ENCODE results near the gene SCNM1.

Gene SCNM1

DNA sequence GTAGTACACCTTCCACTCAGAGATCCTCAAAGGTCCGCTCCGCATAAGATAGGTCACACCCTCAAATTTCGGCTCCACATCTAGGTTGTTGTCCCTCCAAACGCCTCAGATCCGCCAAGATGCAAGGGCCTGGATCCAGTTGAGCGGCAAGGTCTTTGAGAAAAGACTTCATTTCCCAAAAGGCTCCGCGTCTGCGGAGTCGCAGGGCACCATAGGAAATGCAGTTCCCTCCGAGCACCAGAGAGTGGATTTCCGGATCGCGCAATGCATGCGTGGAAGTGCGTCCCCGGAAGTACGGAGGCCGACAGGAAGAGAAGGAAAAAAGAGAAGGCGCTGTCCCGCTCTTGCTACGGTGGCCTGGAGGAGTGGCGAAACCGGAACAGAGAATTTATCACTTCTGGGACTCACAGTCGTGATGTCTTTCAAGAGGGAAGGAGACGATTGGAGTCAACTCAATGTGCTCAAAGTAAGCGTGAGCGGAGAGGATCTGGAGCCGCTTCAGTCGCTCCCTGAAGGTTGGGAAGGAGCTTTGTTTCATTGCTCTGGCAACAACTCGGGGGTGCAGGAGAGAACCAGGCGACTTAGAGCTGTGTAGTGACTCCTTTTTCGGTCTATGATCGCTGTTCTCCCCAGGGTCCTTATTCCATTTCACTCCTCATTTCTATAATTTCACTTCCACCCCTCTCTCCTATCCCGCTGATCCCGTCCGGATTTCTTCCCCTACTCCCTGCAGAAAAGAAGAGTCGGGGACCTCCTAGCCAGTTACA, at the start of gene SCNM1, which contains the start of gene LYSMD1:
Gene SCNM1, plus strand, starts transcription at position 407 of the 767 bp plus-strand sequence. Its CDS starts 9 bp downstream, at position 416.
Gene LYSMD1, minus strand, starts transcription at position 165 of the 767 bp plus-strand sequence. CDS start 644 bp downstream, outside the sequence.
- peaks cover 53% of the 10 kb centered on the region for H3K36me3 Mint-ChIP-seq
- peaks cover 4% of the 10 kb centered on the region for H3K27me3 Mint-ChIP-seq
- DNase-seq = peak; percentile 98
- CTCF ChIA-PET = interaction anchor here (0.8 to 1.8 kb wide), 5 partner anchors 9 to 141 kb away, joined by 3 to 4 read pairs (median 4); partner anchors contain the start of genes TMOD4 and TNFAIP8L2
- peaks cover 61% of the 10 kb centered on the region for H3K4me1 Mint-ChIP-seq
- no peaks in the 10 kb centered on the region for H3K9me3 Mint-ChIP-seq
- peak within 1 kb of the TSS; percentile 93 for H3K27ac Mint-ChIP-seq
- peak within 1 kb of the TSS; percentile 86 for H3K4me3 Mint-ChIP-seq

DNA sequence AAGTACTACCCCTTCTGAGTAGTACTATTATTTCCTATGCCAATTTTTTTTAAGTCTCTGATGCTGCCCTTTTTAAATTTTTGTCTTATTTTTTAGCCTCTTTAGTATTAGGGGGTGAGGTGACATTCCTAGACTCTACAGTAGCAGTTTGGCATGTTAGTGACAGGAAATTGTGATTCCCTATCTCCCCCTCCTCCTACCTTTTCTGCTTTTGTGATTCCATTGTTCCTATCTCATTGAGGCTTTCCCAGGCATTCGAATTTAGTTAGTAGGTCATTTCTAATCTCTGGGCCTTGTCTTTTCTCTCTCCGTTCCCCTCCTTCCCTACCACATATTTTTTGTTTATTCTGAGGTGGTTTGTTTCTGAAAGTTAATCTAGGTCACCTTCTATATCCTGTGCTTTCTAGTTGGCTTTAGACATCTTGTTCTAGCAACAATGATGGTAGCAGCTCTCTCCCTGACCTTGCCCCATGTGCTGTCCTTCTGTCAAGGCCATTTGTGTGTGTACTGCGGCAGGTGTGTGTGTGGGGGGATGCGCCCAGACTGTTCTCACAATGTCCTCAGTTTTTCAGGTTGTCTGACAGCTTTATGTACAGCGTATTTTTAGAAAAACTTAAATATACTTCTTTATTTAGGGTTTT, 41.1 kb upstream of the SCNM1 start:
- CTCF ChIA-PET = no interaction called here
- Mint-ChIP-seq H3K36me3 (peaks cover 18% of the 10 kb centered on the region), H3K9me3 (no peaks in the 10 kb centered on the region), H3K27ac (no peak overlapping the region), H3K4me3 (no peak overlapping the region), H3K4me1 (no peaks in the 10 kb centered on the region), H3K27me3 (no peaks in the 10 kb centered on the region)
- no peak for DNase-seq

- Mint-ChIP-seq H3K4me3 (no peak overlapping the region), H3K27ac (no peak overlapping the region), H3K27me3 (peaks cover 26% of the 10 kb centered on the region), H3K9me3 (no peaks in the 10 kb centered on the region), H3K36me3 (peaks cover 6% of the 10 kb centered on the region), H3K4me1 (peaks cover 17% of the 10 kb centered on the region)
- CTCF ChIA-PET = interaction anchor here (1.2 to 1.7 kb wide), 2 partner anchors 29 to 104 kb away, joined by 3 to 4 read pairs; no protein-coding TSS in a partner anchor
- no peak for DNase-seq
These were observed 37.1 kb upstream of the SCNM1 start for GRCh38 chr1:151128800-151129199.

DNA sequence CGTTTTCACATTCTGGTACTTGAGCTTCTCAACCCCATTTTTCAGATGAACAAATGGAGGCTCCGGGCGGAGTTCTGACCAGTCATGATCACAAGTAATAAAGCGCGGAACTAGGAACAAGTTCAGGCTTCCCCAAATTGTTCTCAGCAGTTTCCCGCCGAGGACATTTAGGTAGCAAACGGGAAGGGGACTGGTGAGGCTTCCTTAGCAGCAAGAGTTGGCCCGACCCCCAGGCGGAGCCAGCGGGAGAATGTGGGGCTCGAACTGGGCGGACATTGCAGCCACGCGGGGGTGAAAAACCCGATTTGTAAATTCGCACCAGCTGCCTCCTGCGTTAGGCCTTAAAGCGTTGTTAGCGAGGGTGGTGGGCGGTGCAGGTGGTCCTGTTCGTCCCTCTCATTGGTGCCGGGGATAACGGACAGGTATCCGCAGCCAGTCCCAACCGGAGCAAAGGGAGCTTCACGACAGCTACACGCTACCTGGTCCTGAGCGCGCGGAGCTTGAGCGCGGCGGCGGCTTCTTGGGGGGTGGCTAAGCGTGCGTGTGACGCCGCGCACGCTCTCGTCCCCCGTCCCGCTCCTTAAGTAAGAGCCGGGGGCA, 34.9 kb upstream of the SCNM1 start:
- peak; percentile 90 for DNase-seq
- H3K27me3 Mint-ChIP-seq = peaks cover 39% of the 10 kb centered on the region
- no peaks in the 10 kb centered on the region for H3K9me3 Mint-ChIP-seq
- CTCF ChIA-PET = interaction anchor here (0.9 to 1.0 kb wide), 2 partner anchors 24 to 31 kb away, joined by 3 to 6 read pairs; no protein-coding TSS in a partner anchor
- H3K4me3 Mint-ChIP-seq = peak overlapping the region; percentile 59
- H3K36me3 Mint-ChIP-seq = no peaks in the 10 kb centered on the region
- peaks cover 20% of the 10 kb centered on the region for H3K4me1 Mint-ChIP-seq
- peak overlapping the region; percentile 58 for H3K27ac Mint-ChIP-seq

GRCh38 chr1:151131701-151132334, 34.1 kb upstream of the SCNM1 start:
- DNase-seq = no peak
- Mint-ChIP-seq H3K9me3 (no peaks in the 10 kb centered on the region), H3K4me3 (peak overlapping the region; percentile 59), H3K27ac (peak overlapping the region; percentile 58), H3K4me1 (peaks cover 23% of the 10 kb centered on the region), H3K36me3 (no peaks in the 10 kb centered on the region), H3K27me3 (peaks cover 39% of the 10 kb centered on the region)
- CTCF ChIA-PET = interaction anchor here (0.9 to 1.0 kb wide), 2 partner anchors 23 to 32 kb away, joined by 3 to 6 read pairs; no protein-coding TSS in a partner anchor

- Mint-ChIP-seq H3K4me3 (no peak overlapping the region), H3K27me3 (peaks cover 39% of the 10 kb centered on the region), H3K9me3 (no peaks in the 10 kb centered on the region), H3K4me1 (peaks cover 23% of the 10 kb centered on the region), H3K36me3 (no peaks in the 10 kb centered on the region), H3K27ac (no peak overlapping the region)
- CTCF ChIA-PET = no interaction called here
- no peak for DNase-seq
These were observed 33.5 kb upstream of the SCNM1 start for GRCh38 chr1:151132335-151133017.

DNA sequence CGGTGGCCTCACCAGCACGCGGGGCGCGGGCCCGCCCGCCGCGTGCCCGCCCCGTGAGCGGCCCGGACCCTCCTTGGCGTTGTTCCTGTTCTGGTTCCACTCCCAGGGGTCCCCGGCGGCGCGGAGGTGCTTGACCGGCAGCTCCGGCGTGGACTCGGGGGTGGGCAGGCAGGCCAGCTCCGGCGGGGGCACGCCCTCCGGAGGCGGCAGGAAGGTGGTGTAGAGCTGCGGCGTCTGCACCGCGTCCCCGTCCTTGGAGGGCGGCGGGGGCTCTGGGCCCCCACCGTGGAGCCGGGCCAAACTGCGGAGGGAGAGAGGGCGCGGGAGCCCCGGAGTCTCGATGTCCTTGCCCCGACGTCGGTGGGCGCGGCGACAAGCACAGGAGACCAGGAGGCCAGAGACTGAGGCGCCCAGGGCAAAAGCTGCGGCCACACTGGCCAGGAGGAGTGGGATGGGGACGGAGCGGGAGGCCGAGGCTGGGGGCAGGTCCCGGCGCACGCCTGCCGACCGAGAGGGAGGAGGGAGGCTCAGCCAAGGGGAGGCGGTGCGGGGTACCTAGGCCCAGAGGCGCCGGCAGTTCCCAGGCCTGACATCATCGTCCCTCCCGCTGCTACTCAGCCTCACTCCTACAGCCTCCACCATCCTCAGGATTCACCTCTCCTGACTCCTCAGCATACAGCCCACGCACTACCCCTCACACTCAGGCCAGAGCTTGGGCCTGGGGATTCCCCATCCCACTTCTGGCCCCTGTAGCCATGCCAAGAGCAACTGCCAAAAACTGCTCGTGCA, 32.7 kb upstream of the SCNM1 start:
- peaks cover 43% of the 10 kb centered on the region for H3K27me3 Mint-ChIP-seq
- H3K36me3 Mint-ChIP-seq = no peaks in the 10 kb centered on the region
- H3K4me3 Mint-ChIP-seq = no peak overlapping the region
- H3K9me3 Mint-ChIP-seq = no peaks in the 10 kb centered on the region
- no peak overlapping the region for H3K27ac Mint-ChIP-seq
- H3K4me1 Mint-ChIP-seq = peaks cover 23% of the 10 kb centered on the region
- DNase-seq = no peak
- CTCF ChIA-PET = no interaction called here

GRCh38 chr1:151134396-151134795, 31.5 kb upstream of the SCNM1 start:
- Mint-ChIP-seq H3K27ac (no peak overlapping the region), H3K4me3 (no peak overlapping the region), H3K9me3 (no peaks in the 10 kb centered on the region), H3K4me1 (peaks cover 23% of the 10 kb centered on the region), H3K36me3 (no peaks in the 10 kb centered on the region), H3K27me3 (peaks cover 55% of the 10 kb centered on the region)
- CTCF ChIA-PET = interaction anchor here (0.6 to 1.4 kb wide), 3 partner anchors 21 to 300 kb away, joined by 3 to 5 read pairs (median 3); partner anchors contain the start of gene TNFAIP8L2
- DNase-seq = no peak

- Mint-ChIP-seq H3K36me3 (no peaks in the 10 kb centered on the region), H3K4me3 (no peak overlapping the region), H3K27ac (no peak overlapping the region), H3K4me1 (peaks cover 23% of the 10 kb centered on the region), H3K9me3 (no peaks in the 10 kb centered on the region), H3K27me3 (peaks cover 61% of the 10 kb centered on the region)
- no peak for DNase-seq
- CTCF ChIA-PET = interaction anchor here (0.8 to 1.4 kb wide), 4 partner anchors 17 to 74 kb away, joined by 3 to 5 read pairs (median 3); partner anchors contain the start of gene TNFAIP8L2
These were observed 31.0 kb upstream of the SCNM1 start for GRCh38 chr1:151134991-151135390.

- H3K27ac Mint-ChIP-seq = no peak overlapping the region
- CTCF ChIA-PET = interaction anchor here (0.6 to 1.4 kb wide), 5 partner anchors 16 to 75 kb away, joined by 3 to 5 read pairs (median 3); partner anchors contain the start of gene TNFAIP8L2
- peaks cover 20% of the 10 kb centered on the region for H3K4me1 Mint-ChIP-seq
- DNase-seq = no peak
- no peaks in the 10 kb centered on the region for H3K36me3 Mint-ChIP-seq
- no peaks in the 10 kb centered on the region for H3K9me3 Mint-ChIP-seq
- no peak overlapping the region for H3K4me3 Mint-ChIP-seq
- H3K27me3 Mint-ChIP-seq = peaks cover 61% of the 10 kb centered on the region
These were observed 30.2 kb upstream of the SCNM1 start for GRCh38 chr1:151135433-151136385.

DNA sequence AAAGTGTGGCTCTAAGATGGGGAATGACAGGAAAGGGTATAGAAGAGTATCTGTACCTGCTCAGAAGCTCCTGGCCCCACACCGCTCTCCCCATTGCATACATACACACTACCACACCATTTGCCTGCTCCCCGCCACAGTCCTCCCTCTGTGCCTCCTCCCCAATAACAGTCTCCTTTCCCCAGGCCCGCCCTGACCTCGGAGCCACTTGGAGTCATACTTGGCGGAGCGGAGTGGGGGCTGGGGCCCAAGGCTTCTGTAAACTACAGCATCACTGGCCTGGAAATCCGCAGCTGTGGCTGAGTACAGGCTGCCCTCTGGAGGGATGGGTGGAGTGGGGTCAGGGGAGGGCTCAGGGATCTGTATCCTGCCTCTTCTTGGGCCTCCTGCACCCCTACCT, 28.2 kb upstream of the SCNM1 start:
- peaks cover 6% of the 10 kb centered on the region for H3K4me1 Mint-ChIP-seq
- no peak overlapping the region for H3K27ac Mint-ChIP-seq
- H3K27me3 Mint-ChIP-seq = peaks cover 53% of the 10 kb centered on the region
- no peak for DNase-seq
- H3K36me3 Mint-ChIP-seq = no peaks in the 10 kb centered on the region
- no peak overlapping the region for H3K4me3 Mint-ChIP-seq
- no peaks in the 10 kb centered on the region for H3K9me3 Mint-ChIP-seq
- CTCF ChIA-PET = no interaction called here

All from activated naive CD4-positive, alpha-beta T cell treated with anti-CD3 and anti-CD28 coated beads, Interleukin-2, amount 10 ng/mL, durations not matched to agents 7 days and 5 days (primary cell).